DOHH2 (cell line): ENCODE results near the gene ARL4C.

Source experiments
- EZH2phosphoT487 ChIP-seq: fragments of 200-600 bp; sonication (generic); IDR thresholded peaks from 2 replicates; pipeline ENCODE4 v1.6.1; 2017; ENCODE audit warnings: borderline replicate concordance, mild to moderate bottlenecking, antibody characterized with exemption, low read length, moderate library complexity, mixed read lengths
- TF ChIP-seq, protein P1 (sequence below): fragments of 200-600 bp; sonication (generic); IDR thresholded peaks from one replicate; pipeline ENCODE4 v1.5.1; 2014; ENCODE audit warnings: antibody characterized with exemption, mild to moderate bottlenecking, low read depth, low read length; ENCODE audit not compliant: poor library complexity, severe bottlenecking

DNA sequence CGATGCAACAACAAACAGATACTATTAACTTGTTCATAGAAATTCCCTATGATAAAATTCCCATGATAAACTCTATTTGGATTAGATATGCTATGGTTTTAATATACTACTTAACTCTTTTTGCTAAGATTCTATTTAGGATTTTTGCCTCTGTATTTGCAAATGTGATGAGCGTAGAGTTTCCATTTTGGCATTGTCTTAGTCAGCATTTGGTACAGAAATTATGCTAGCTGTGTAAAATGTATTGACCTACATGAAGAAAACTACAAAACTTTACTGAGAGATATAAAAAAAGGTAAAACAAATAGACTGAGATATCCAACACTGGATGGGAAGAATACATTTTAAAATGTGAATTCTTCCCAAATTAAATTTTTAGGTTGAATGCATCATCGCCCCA, 29.8 kb upstream of the ARL4C start:
- TF ChIP-seq, protein P1, sequence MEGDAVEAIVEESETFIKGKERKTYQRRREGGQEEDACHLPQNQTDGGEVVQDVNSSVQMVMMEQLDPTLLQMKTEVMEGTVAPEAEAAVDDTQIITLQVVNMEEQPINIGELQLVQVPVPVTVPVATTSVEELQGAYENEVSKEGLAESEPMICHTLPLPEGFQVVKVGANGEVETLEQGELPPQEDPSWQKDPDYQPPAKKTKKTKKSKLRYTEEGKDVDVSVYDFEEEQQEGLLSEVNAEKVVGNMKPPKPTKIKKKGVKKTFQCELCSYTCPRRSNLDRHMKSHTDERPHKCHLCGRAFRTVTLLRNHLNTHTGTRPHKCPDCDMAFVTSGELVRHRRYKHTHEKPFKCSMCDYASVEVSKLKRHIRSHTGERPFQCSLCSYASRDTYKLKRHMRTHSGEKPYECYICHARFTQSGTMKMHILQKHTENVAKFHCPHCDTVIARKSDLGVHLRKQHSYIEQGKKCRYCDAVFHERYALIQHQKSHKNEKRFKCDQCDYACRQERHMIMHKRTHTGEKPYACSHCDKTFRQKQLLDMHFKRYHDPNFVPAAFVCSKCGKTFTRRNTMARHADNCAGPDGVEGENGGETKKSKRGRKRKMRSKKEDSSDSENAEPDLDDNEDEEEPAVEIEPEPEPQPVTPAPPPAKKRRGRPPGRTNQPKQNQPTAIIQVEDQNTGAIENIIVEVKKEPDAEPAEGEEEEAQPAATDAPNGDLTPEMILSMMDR = no peak
- no peak for TF ChIP-seq EZH2phosphoT487
